GM23338 (cell line): ENCODE data around the gene TRIM42. TPM values are rescaled to one million over a fixed set of nuclear protein-coding genes. Genes with fewer than 3 reads are reported as not detected.

Experiments used
- ATAC-seq: fragments of 200-7000 bp; cut with Tn5 transposase; 3 replicates; pipeline ENCODE4 v1.9.1; 2020
- DNase-seq: peaks from one replicate; pipeline ENCODE4 v3.0.0-alpha.2; 2015; ENCODE audit warnings: low spot score
- H2AFZ ChIP-seq: fragments of 200-600 bp; sonication (generic); 2 replicates; pipeline ENCODE4 v1.8.0; 2016; ENCODE audit warnings: antibody characterized with exemption, mild to moderate bottlenecking, moderate library complexity
- H3F3A ChIP-seq: fragments of 200-600 bp; sonication (generic); replicated peaks from 2 replicates; pipeline ENCODE4 v1.8.0; 2017; ENCODE audit warnings: antibody characterized with exemption, mixed run types, low read depth
- H3K27ac ChIP-seq: fragments of 200-600 bp; sonication (generic); 2 replicates; pipeline ENCODE4 v1.6.1; 2016; ENCODE audit warnings: low read depth
- H3K27me3 ChIP-seq: fragments of 200-600 bp; sonication (generic); 2 replicates; pipeline ENCODE4 v1.8.0; 2016; ENCODE audit warnings: mild to moderate bottlenecking, mixed run types, moderate library complexity; ENCODE audit not compliant: insufficient read depth
- H3K36me3 ChIP-seq: fragments of 200-600 bp; sonication (generic); 2 replicates; pipeline ENCODE4 v1.8.0; 2016; ENCODE audit warnings: mild to moderate bottlenecking; ENCODE audit not compliant: insufficient read depth
- H3K4me1 ChIP-seq: fragments of 200-600 bp; sonication (generic); 2 replicates; pipeline ENCODE4 v1.8.0; 2016; ENCODE audit warnings: mild to moderate bottlenecking, moderate library complexity; ENCODE audit not compliant: insufficient read depth
- H3K4me2 ChIP-seq: fragments of 200-600 bp; sonication (generic); 2 replicates; pipeline ENCODE4 v1.7.1; 2017; ENCODE audit warnings: mixed run types
- H3K4me3 ChIP-seq: fragments of 200-600 bp; sonication (generic); 2 replicates; pipeline ENCODE4 v1.6.1; 2016; ENCODE audit warnings: mixed run types
- H3K79me2 ChIP-seq: fragments of 200-600 bp; sonication (generic); replicated peaks from 2 replicates; pipeline ENCODE4 v1.8.0; 2017; ENCODE audit warnings: mild to moderate bottlenecking; ENCODE audit not compliant: insufficient read depth
- H3K9me2 ChIP-seq: fragments of 200-600 bp; sonication (generic); 2 replicates; pipeline ENCODE4 v1.8.0; 2017; ENCODE audit not compliant: insufficient read depth
- H4K20me1 ChIP-seq: fragments of 200-600 bp; sonication (generic); replicated peaks from 2 replicates; pipeline ENCODE4 v1.8.0; 2017; ENCODE audit warnings: mild to moderate bottlenecking; ENCODE audit not compliant: insufficient read depth
- H3K27ac Mint-ChIP-seq: 2 replicates; pipeline ENCODE4 v1.8.0; 2020; ENCODE audit warnings: inconsistent platforms, mild to moderate bottlenecking, moderate library complexity, mixed read lengths
- H3K27me3 Mint-ChIP-seq: 3 replicates; pipeline ENCODE4 v1.8.0; 2022; ENCODE audit warnings: low read depth, mild to moderate bottlenecking, moderate library complexity, mixed read lengths, inconsistent platforms; ENCODE audit not compliant: insufficient read depth, poor library complexity
- H3K36me3 Mint-ChIP-seq: 3 replicates; pipeline ENCODE4 v1.8.0; 2021; ENCODE audit warnings: low read depth, mild to moderate bottlenecking, inconsistent platforms, moderate library complexity, mixed read lengths
- H3K4me1 Mint-ChIP-seq: 3 replicates; pipeline ENCODE4 v1.8.0; 2020; ENCODE audit warnings: mild to moderate bottlenecking, inconsistent platforms, mixed read lengths
- H3K4me3 Mint-ChIP-seq: 3 replicates; pipeline ENCODE4 v1.8.0; 2021; ENCODE audit warnings: moderate library complexity, mild to moderate bottlenecking, inconsistent platforms, mixed read lengths
- H3K9me3 Mint-ChIP-seq: 3 replicates; pipeline ENCODE4 v1.8.0; 2020; ENCODE audit warnings: moderate library complexity, mild to moderate bottlenecking, inconsistent platforms, mixed read lengths
- CREB1 ChIP-seq: fragments of 250-450 bp; sonication (Bioruptor Pico); IDR thresholded peaks from 2 replicates; pipeline ENCODE4 v1.5.0; 2020; ENCODE audit warnings: low read depth, mild to moderate bottlenecking, moderate library complexity
- EZH2 ChIP-seq: fragments of 200-600 bp; sonication (generic); IDR thresholded peaks from one replicate; pipeline ENCODE4 v1.8.0; 2017; ENCODE audit warnings: antibody characterized with exemption, mild to moderate bottlenecking, low read depth; ENCODE audit not compliant: unreplicated experiment
- JUNB ChIP-seq: IDR thresholded peaks from one replicate; pipeline ENCODE4 v1.6.1; 2016; ENCODE audit warnings: antibody characterized with exemption; ENCODE audit not compliant: unreplicated experiment
- NANOG ChIP-seq: IDR thresholded peaks from 2 replicates; pipeline ENCODE4 v1.6.1; 2016; ENCODE audit warnings: antibody characterized with exemption, borderline replicate concordance
- ZNF331 ChIP-seq: fragments of 250-450 bp; sonication (Bioruptor Pico); IDR thresholded peaks from 2 replicates; pipeline ENCODE4 v1.5.0; 2020; ENCODE audit warnings: low read depth, mild to moderate bottlenecking, moderate library complexity
- polyA plus RNA-seq: library from polyadenylated mRNA; unstranded; fragments of >200 nt; fragmentation: Nextera tagmentation; extraction: Ambion mirVana; gene quantifications from 2 replicates; pipeline ENCODE4 v1.2.1, GENCODE V29; 2016
- total RNA-seq: library from RNA; depleted of rRNA; stranded (reverse); fragments of >200 nt; shearing (Covaris generic); gene quantifications from 2 replicates; pipeline ENCODE4 v1.2.3, GENCODE V29; 2014
- TF ChIP-seq, protein P1 (sequence below), 2 experiments: fragments of 200-600 bp in 1 of 2; sonication (generic) in 1 of 2; conservative IDR thresholded peaks; 2 replicates each; pipeline versions ENCODE4 v1.5.1 to v1.6.1; 2016 to 2017; ENCODE audit warnings: antibody characterized with exemption in 2 of 2, low read depth in 2 of 2, mild to moderate bottlenecking in 2 of 2, moderate library complexity in 1 of 2
- TF ChIP-seq, protein P2 (sequence below): IDR thresholded peaks from one replicate; pipeline ENCODE4 v1.6.1; 2018; ENCODE audit warnings: antibody characterized with exemption; ENCODE audit not compliant: unreplicated experiment
- TF ChIP-seq, protein P3 (sequence below): fragments of 250-450 bp; sonication (Bioruptor Pico); IDR thresholded peaks from 2 replicates; pipeline ENCODE4 v1.5.0; 2020; ENCODE audit warnings: mild to moderate bottlenecking, moderate library complexity

The TRIM42 gene
- total and polyA plus RNA-seq, 2 experiments from 2014 or later: not detected

DNA sequence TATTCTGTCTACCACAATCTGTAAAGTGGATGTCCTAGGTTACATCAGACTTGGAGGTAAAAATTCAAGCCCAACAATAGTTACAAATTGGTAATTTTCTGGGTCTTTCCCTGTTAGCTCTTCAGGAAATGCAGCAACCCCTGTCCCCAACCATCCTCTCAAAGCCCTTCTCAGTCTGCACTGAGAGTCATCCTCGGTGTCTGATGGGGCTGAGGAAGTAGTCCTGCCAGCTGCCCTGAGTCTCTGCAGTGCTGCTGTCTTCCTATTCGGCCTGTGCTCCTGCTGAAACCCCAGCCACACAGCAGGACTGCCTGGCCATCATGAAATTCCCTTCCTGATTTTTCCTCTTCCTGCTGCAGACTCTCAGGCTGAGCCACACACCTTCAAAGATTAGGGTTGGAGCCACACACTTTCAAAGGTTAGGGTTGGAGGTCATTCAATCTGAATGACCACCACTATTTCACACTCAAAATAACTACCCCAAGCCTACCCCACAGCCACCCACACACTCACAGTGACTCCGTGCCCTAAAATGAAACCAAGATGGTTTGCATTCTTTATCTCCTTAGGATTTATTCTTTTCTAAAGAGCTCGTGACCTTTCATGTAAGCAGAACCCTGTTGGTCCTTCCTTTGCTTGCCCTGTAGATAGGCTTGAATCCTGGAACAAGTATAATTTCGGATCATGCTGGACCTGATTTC is 17.6 kb downstream of the TRIM42 start:
- DNase-seq (no peak), ATAC-seq (no peak)
- Histone ChIP-seq H3K4me2 (no peak overlapping the region), H3K36me3 (no peaks in the 10 kb centered on the region), H3K4me1 (no peaks in the 10 kb centered on the region), H3K27me3 (no peaks in the 10 kb centered on the region), H4K20me1 (no peaks in the 10 kb centered on the region), H3K4me3 (no peak overlapping the region), H3K27ac (no peak overlapping the region), H3K9me2 (no peaks in the 10 kb centered on the region), H2AFZ (no peak overlapping the region), H3F3A (no peaks in the 10 kb centered on the region), H3K79me2 (no peaks in the 10 kb centered on the region)
- peaks cover 3% of the 10 kb centered on the region; the same call in 1 of the 3 replicates for H3K4me1 Mint-ChIP-seq
- H3K4me3 Mint-ChIP-seq: no peak overlapping the region
- TF ChIP-seq EZH2 (no peak), NANOG (no peak), ZNF331 (no peak), CREB1 (CRISPR knock-in tag) (no peak)
- no peaks in the 10 kb centered on the region for H3K9me3 Mint-ChIP-seq
- no peaks in the 10 kb centered on the region for H3K36me3 Mint-ChIP-seq
- no peaks in the 10 kb centered on the region for H3K27me3 Mint-ChIP-seq
- H3K27ac Mint-ChIP-seq: no peak overlapping the region

DNA sequence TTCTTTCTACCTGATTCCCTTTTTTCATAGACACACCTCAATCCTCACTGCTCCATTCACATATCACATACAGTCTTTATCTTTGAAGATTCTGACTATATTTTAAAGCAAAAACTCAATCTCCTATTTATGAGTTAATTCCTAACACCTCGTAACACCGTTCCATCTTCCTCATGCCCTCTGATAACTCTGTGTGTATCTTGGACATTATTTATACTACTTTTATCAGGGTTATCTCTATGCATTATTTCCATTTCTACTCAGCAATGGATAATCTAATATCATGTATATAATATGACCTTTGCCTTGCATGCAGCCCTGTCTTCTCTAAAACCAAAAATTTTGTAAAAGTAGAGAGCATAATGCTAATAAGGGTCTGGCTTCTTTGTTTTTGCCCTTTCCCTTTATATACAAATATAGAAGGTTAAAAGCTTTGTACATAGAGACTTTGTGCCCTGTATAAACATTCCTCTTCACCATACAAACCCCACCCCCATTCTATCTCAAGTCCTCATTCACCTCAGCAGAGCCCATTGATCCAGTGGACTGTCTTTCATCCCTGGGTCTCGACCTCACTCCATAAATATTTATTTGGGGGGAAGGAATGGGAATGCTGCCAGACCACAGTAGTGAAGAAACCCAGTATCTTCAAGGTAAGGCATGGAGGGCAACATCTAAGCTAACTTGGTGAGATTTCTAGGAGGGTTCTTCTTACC is 21.8 kb downstream of the TRIM42 start:
- ATAC-seq: no peak
- no peak overlapping the region for H3K4me3 ChIP-seq
- no peaks in the 10 kb centered on the region for H3K4me1 ChIP-seq
- no peaks in the 10 kb centered on the region for H3K36me3 Mint-ChIP-seq
- no peaks in the 10 kb centered on the region for H3K27me3 Mint-ChIP-seq
- H3K79me2 ChIP-seq: no peaks in the 10 kb centered on the region
- H3K9me2 ChIP-seq: no peaks in the 10 kb centered on the region
- 0 out of 3 replicates have a peak, but pooled peaks cover 3% of the 10 kb centered on the region for H3K4me1 Mint-ChIP-seq
- no peak overlapping the region for H2AFZ ChIP-seq
- peaks cover 8% of the 10 kb centered on the region; the same call in 2 of the 3 replicates for H3K9me3 Mint-ChIP-seq
- H3K36me3 ChIP-seq: no peaks in the 10 kb centered on the region
- no peak overlapping the region for H3K27ac Mint-ChIP-seq
- no peaks in the 10 kb centered on the region for H3F3A ChIP-seq
- H4K20me1 ChIP-seq: no peaks in the 10 kb centered on the region
- no peak overlapping the region for H3K27ac ChIP-seq
- no peaks in the 10 kb centered on the region for H3K27me3 ChIP-seq
- H3K4me3 Mint-ChIP-seq: no peak overlapping the region
- no peak overlapping the region for H3K4me2 ChIP-seq
- DNase-seq: no peak
- TF ChIP-seq, protein P1, sequence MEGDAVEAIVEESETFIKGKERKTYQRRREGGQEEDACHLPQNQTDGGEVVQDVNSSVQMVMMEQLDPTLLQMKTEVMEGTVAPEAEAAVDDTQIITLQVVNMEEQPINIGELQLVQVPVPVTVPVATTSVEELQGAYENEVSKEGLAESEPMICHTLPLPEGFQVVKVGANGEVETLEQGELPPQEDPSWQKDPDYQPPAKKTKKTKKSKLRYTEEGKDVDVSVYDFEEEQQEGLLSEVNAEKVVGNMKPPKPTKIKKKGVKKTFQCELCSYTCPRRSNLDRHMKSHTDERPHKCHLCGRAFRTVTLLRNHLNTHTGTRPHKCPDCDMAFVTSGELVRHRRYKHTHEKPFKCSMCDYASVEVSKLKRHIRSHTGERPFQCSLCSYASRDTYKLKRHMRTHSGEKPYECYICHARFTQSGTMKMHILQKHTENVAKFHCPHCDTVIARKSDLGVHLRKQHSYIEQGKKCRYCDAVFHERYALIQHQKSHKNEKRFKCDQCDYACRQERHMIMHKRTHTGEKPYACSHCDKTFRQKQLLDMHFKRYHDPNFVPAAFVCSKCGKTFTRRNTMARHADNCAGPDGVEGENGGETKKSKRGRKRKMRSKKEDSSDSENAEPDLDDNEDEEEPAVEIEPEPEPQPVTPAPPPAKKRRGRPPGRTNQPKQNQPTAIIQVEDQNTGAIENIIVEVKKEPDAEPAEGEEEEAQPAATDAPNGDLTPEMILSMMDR (conservative IDR thresholded peaks at IDR 0.05; ENCODE audit: low read depth in 2 of 2): no peak
- TF ChIP-seq, protein P2, sequence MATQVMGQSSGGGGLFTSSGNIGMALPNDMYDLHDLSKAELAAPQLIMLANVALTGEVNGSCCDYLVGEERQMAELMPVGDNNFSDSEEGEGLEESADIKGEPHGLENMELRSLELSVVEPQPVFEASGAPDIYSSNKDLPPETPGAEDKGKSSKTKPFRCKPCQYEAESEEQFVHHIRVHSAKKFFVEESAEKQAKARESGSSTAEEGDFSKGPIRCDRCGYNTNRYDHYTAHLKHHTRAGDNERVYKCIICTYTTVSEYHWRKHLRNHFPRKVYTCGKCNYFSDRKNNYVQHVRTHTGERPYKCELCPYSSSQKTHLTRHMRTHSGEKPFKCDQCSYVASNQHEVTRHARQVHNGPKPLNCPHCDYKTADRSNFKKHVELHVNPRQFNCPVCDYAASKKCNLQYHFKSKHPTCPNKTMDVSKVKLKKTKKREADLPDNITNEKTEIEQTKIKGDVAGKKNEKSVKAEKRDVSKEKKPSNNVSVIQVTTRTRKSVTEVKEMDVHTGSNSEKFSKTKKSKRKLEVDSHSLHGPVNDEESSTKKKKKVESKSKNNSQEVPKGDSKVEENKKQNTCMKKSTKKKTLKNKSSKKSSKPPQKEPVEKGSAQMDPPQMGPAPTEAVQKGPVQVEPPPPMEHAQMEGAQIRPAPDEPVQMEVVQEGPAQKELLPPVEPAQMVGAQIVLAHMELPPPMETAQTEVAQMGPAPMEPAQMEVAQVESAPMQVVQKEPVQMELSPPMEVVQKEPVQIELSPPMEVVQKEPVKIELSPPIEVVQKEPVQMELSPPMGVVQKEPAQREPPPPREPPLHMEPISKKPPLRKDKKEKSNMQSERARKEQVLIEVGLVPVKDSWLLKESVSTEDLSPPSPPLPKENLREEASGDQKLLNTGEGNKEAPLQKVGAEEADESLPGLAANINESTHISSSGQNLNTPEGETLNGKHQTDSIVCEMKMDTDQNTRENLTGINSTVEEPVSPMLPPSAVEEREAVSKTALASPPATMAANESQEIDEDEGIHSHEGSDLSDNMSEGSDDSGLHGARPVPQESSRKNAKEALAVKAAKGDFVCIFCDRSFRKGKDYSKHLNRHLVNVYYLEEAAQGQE: no peak
- TF ChIP-seq, protein P3, sequence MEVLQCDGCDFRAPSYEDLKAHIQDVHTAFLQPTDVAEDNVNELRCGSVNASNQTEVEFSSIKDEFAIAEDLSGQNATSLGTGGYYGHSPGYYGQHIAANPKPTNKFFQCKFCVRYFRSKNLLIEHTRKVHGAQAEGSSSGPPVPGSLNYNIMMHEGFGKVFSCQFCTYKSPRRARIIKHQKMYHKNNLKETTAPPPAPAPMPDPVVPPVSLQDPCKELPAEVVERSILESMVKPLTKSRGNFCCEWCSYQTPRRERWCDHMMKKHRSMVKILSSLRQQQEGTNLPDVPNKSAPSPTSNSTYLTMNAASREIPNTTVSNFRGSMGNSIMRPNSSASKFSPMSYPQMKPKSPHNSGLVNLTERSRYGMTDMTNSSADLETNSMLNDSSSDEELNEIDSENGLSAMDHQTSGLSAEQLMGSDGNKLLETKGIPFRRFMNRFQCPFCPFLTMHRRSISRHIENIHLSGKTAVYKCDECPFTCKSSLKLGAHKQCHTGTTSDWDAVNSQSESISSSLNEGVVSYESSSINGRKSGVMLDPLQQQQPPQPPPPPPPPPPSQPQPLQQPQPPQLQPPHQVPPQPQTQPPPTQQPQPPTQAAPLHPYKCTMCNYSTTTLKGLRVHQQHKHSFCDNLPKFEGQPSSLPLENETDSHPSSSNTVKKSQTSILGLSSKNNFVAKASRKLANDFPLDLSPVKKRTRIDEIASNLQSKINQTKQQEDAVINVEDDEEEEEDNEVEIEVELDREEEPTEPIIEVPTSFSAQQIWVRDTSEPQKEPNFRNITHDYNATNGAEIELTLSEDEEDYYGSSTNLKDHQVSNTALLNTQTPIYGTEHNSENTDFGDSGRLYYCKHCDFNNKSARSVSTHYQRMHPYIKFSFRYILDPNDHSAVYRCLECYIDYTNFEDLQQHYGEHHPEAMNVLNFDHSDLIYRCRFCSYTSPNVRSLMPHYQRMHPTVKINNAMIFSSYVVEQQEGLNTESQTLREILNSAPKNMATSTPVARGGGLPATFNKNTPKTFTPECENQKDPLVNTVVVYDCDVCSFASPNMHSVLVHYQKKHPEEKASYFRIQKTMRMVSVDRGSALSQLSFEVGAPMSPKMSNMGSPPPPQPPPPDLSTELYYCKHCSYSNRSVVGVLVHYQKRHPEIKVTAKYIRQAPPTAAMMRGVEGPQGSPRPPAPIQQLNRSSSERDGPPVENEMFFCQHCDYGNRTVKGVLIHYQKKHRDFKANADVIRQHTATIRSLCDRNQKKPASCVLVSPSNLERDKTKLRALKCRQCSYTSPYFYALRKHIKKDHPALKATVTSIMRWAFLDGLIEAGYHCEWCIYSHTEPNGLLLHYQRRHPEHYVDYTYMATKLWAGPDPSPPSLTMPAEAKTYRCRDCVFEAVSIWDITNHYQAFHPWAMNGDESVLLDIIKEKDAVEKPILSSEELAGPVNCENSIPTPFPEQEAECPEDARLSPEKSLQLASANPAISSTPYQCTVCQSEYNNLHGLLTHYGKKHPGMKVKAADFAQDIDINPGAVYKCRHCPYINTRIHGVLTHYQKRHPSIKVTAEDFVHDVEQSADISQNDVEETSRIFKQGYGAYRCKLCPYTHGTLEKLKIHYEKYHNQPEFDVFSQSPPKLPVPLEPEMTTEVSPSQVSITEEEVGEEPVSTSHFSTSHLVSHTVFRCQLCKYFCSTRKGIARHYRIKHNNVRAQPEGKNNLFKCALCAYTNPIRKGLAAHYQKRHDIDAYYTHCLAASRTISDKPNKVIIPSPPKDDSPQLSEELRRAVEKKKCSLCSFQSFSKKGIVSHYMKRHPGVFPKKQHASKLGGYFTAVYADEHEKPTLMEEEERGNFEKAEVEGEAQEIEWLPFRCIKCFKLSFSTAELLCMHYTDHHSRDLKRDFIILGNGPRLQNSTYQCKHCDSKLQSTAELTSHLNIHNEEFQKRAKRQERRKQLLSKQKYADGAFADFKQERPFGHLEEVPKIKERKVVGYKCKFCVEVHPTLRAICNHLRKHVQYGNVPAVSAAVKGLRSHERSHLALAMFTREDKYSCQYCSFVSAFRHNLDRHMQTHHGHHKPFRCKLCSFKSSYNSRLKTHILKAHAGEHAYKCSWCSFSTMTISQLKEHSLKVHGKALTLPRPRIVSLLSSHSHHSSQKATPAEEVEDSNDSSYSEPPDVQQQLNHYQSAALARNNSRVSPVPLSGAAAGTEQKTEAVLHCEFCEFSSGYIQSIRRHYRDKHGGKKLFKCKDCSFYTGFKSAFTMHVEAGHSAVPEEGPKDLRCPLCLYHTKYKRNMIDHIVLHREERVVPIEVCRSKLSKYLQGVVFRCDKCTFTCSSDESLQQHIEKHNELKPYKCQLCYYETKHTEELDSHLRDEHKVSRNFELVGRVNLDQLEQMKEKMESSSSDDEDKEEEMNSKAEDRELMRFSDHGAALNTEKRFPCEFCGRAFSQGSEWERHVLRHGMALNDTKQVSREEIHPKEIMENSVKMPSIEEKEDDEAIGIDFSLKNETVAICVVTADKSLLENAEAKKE: no peak
- TF ChIP-seq JUNB (no peak), CREB1 (CRISPR knock-in tag) (no peak)
